GM12878 (cell line): ENCODE data around the gene PRR18. TPM values are rescaled to one million over a fixed set of nuclear protein-coding genes. Genes with fewer than 3 reads are reported as not detected.

ENCODE experiments used
- ATAC-seq: fragments of 200-7000 bp; cut with Tn5 transposase; 3 replicates; pipeline ENCODE4 v1.9.1; 2020; ENCODE audit warnings: mild to moderate bottlenecking, moderate library complexity
- BruUV-seq: library from RNA; stranded (reverse); fragments of 400-500 nt; replicated peaks from 2 replicates; lab custom pipeline; 2021; lab: Mats Ljungman, UMichigan
- CTCF ChIA-PET: fragments of 300-600 bp; sonication (Branson Sonifier 250); formaldehyde crosslinking; extraction: SDS; loops from one replicate; lab custom pipeline; 2021; ENCODE audit warnings: inconsistent platforms; lab: Yijun Ruan, JAX
- POLR2A ChIA-PET: fragments of 350-600 bp; formaldehyde crosslinking; extraction: SDS; loops from one replicate; lab custom pipeline; 2021; ENCODE audit warnings: inconsistent platforms; lab: Charles Lee
- RAD21 ChIA-PET: fragments of 300-600 bp; sonication (Branson Sonifier 250); formaldehyde crosslinking; loops from one replicate; lab custom pipeline; 2023; ENCODE audit warnings: antibody characterized with exemption; ENCODE audit not compliant: unreplicated experiment; lab: Charles Lee
- SMC1A ChIA-PET: fragments of 300-600 bp; sonication (Branson Sonifier 250); formaldehyde crosslinking; loops from one replicate; lab custom pipeline; 2023; ENCODE audit not compliant: unreplicated experiment, uncharacterized antibody; lab: Charles Lee
- DNase-seq: peaks from one replicate; pipeline ENCODE4 v3.0.0-alpha.2; 2011; ENCODE audit warnings: low read depth, low spot score
- FAIRE-seq: peaks from 3 replicates; lab custom pipeline; 2011; peaks lifted over from hg19 to GRCh38; lab: Jason Lieb, UNC
- H2AFZ ChIP-seq: 2 replicates; pipeline ENCODE4 v1.6.0; 2011; ENCODE audit warnings: low read depth, low read length, control low read depth; ENCODE audit not compliant: control insufficient read depth
- H3K27ac ChIP-seq: 2 replicates; pipeline ENCODE4 v1.5.1; 2011; ENCODE audit warnings: control low read depth; ENCODE audit not compliant: control insufficient read depth, insufficient read depth
- H3K27me3 ChIP-seq, 2 experiments: replicated peaks in 1 of 2; 2 replicates each; pipeline versions ENCODE4 v1.6.0 to v1.6.1; 2011; ENCODE audit warnings: low read length in 1 of 2; ENCODE audit not compliant: control insufficient read depth in 2 of 2, insufficient read depth in 2 of 2
- H3K36me3 ChIP-seq, 2 experiments: 2 replicates each; pipeline ENCODE4 v1.5.1; 2011; ENCODE audit warnings: low read length in 1 of 2; ENCODE audit not compliant: control insufficient read depth in 2 of 2, insufficient read depth in 2 of 2
- H3K4me1 ChIP-seq: 2 replicates; pipeline ENCODE4 v1.6.1; 2011; ENCODE audit warnings: mild to moderate bottlenecking, low read length, moderate library complexity, mixed read lengths; ENCODE audit not compliant: control insufficient read depth, insufficient read depth
- H3K4me2 ChIP-seq: 2 replicates; pipeline ENCODE4 v1.6.0; 2011; ENCODE audit warnings: control low read depth; ENCODE audit not compliant: control insufficient read depth, insufficient read depth
- H3K4me3 ChIP-seq: fragments of 200-600 bp; sonication (generic); 2 replicates; pipeline ENCODE4 v1.5.1; 2016
- H3K79me2 ChIP-seq: 2 replicates; pipeline ENCODE4 v1.6.0; 2011; ENCODE audit warnings: low read length; ENCODE audit not compliant: control insufficient read depth, insufficient read depth
- H3K9ac ChIP-seq: 2 replicates; pipeline ENCODE4 v1.8.0; 2011; ENCODE audit warnings: low read length, control low read depth, mixed read lengths; ENCODE audit not compliant: control insufficient read depth, insufficient read depth
- H3K9me3 ChIP-seq: replicated peaks from 3 replicates; pipeline ENCODE4 v1.5.1; 2011; ENCODE audit warnings: mild to moderate bottlenecking, low read length; ENCODE audit not compliant: control insufficient read depth, insufficient read depth
- H4K20me1 ChIP-seq: 2 replicates; pipeline ENCODE4 v1.6.0; 2011; ENCODE audit not compliant: control insufficient read depth, insufficient read depth
- BRCA1 ChIP-seq: IDR thresholded peaks from 2 replicates; pipeline ENCODE4 v1.6.1; 2011; ENCODE audit warnings: low read depth, low read length, improper control_type of control experiment
- CBX5 ChIP-seq: sonication (generic); IDR thresholded peaks from 2 replicates; pipeline ENCODE4 v1.6.1; 2016; ENCODE audit warnings: low read depth, moderate library complexity, mild to moderate bottlenecking, inconsistent platforms
- LARP7 ChIP-seq: fragments of 450-650 bp; IDR thresholded peaks from 2 replicates; pipeline ENCODE4 v1.6.1; 2017; ENCODE audit warnings: mild to moderate bottlenecking
- MEF2A ChIP-seq: IDR thresholded peaks from 2 replicates; pipeline ENCODE4 v1.6.1; 2011; ENCODE audit warnings: low read depth, mild to moderate bottlenecking, low read length, moderate library complexity; ENCODE audit not compliant: insufficient read depth
- MEF2B ChIP-seq: fragments of 450-650 bp; IDR thresholded peaks from 2 replicates; pipeline ENCODE4 v1.6.1; 2018; ENCODE audit warnings: mild to moderate bottlenecking, moderate library complexity; ENCODE audit not compliant: partially characterized antibody, poor library complexity, severe bottlenecking
- POLR2AphosphoS5 ChIP-seq: IDR thresholded peaks from 2 replicates; pipeline ENCODE4 v1.6.1; 2011; ENCODE audit warnings: mild to moderate bottlenecking, low read length, inconsistent platforms
- ZBTB4 ChIP-seq: fragments of 450-650 bp; formaldehyde crosslinking; IDR thresholded peaks from 2 replicates; pipeline ENCODE4 v1.4.0; 2022; ENCODE audit warnings: mild to moderate bottlenecking, moderate library complexity
- in situ Hi-C: fragments of 300-500 bp; cut with MboI; formaldehyde crosslinking; loops from 9 replicates; pipeline ENCODE4 v1.14.3; 2018; ENCODE audit warnings: mixed read lengths
- intact Hi-C: fragments of 100-400 bp; cut with micrococcal nuclease; formaldehyde crosslinking; loops from one replicate; pipeline ENCODE4 v1.14.2; 2022; ENCODE audit not compliant: unreplicated experiment
- polyA plus RNA-seq, 11 experiments: library from polyadenylated mRNA; depleted of rRNA in 4 of 11; unstranded in 6 of 11; stranded (reverse) in 5 of 11; fragments of >200 nt; fragmentation: Nextera tagmentation in 4 of 11; fragmentation: Illumina TruSeq in 1 of 11; extraction: Ambion mirVana in 4 of 11; extraction: Trizol in 1 of 11; gene quantifications; 1 replicate in 1 of 11; 2 replicates in 10 of 11; pipeline versions ENCODE4 v1.2.1 to v1.2.3, GENCODE V29; 2011 to 2016; ENCODE audit warnings: inconsistent platforms in 2 of 11, missing spikeins in 2 of 11, low read depth in 1 of 11
- total RNA-seq, 4 experiments: library from RNA; depleted of rRNA in 3 of 4; stranded (reverse); fragments of >200 nt in 3 of 4; fragmentation: Illumina TruSeq in 1 of 4; extraction: Trizol in 1 of 4; gene quantifications; 2 replicates each; pipeline versions ENCODE4 v1.2.1 to v1.2.3, GENCODE V29; 2013 to 2021

The PRR18 gene
- total and polyA plus RNA-seq, 10 of the 15 experiments (the other 5 are each of a cell fraction or from before 2014, with no cell fraction given): 0.13 to 8.2 (median 1.6) TPM

DNA sequence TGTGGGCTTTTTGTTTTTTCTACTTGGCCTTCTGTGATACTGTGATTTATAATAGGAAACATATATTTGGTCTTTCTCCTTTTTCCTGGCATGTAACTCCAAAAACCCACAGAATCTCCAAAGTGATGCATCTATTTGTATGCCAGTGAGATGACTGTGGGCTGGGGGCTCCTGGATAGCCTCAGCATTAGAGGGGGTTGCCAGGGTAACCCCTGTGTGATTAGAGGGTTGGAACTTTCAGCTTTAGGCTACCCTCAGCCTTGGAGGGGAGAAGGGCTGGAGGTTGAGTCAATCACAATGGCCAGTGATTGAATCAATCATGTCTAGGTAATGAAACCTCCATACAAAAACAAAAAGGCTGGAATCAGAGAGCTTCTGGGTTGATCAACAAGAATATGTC, 44.7 kb upstream of the PRR18 start:
- intact Hi-C loops: no loop called here
- ChIA-PET CTCF (interaction anchor here (1.6 kb wide), 1 partner anchor 28 kb away, joined by 15 read pairs; no protein-coding TSS in a partner anchor), RAD21 (interaction anchor here (1.6 kb wide), 1 partner anchor 28 kb away, joined by 13 read pairs; no protein-coding TSS in a partner anchor)

More for the DNA sequence above, 44.7 kb upstream of the PRR18 start:
- Histone ChIP-seq H3K9ac (no peak overlapping the region), H2AFZ (no peak overlapping the region), H3K4me2 (no peak overlapping the region), H4K20me1 (no peaks in the 10 kb centered on the region), H3K4me1 (peaks cover 4% of the 10 kb centered on the region), H3K9me3 (peaks cover 3% of the 10 kb centered on the region; the same call in 2 of the 3 replicates), H3K79me2 (no peaks in the 10 kb centered on the region), H3K27me3 (no peaks in the 10 kb centered on the region), H3K36me3 (no peaks in the 10 kb centered on the region), H3K4me3 (no peak overlapping the region), H3K27ac (no peak overlapping the region)
- no TSS peak for BruUV-seq
- no peak for ATAC-seq
- in situ Hi-C loops: no loop called here
- POLR2A ChIA-PET: interaction anchor here (1.6 kb wide), 1 partner anchor 23 kb away, joined by 4 read pairs; no protein-coding TSS in a partner anchor
- no peak for FAIRE-seq
- no peak for DNase-seq
- no peak for TF ChIP-seq MEF2A
- no peak for TF ChIP-seq POLR2AphosphoS5
- no peak for TF ChIP-seq MEF2B
- no peak for TF ChIP-seq CBX5
- no peak for TF ChIP-seq ZBTB4
- no peak for TF ChIP-seq BRCA1
- TF ChIP-seq LARP7: no peak
- SMC1A ChIA-PET: interaction anchor here (1.8 kb wide), 1 partner anchor 39 kb away, joined by 10 read pairs; no protein-coding TSS in a partner anchor
